GM23338 (cell line): Measurements from ENCODE around the gene RASEF. TPM values are rescaled to one million over a fixed set of nuclear protein-coding genes. Genes with fewer than 3 reads are reported as not detected.

Experiments used
- ATAC-seq: fragments of 200-7000 bp; cut with Tn5 transposase; 3 replicates; pipeline ENCODE4 v1.9.1; 2020
- DNase-seq: peaks from one replicate; pipeline ENCODE4 v3.0.0-alpha.2; 2015; ENCODE audit warnings: low spot score
- H2AFZ ChIP-seq: fragments of 200-600 bp; sonication (generic); 2 replicates; pipeline ENCODE4 v1.8.0; 2016; ENCODE audit warnings: antibody characterized with exemption, mild to moderate bottlenecking, moderate library complexity
- H3F3A ChIP-seq: fragments of 200-600 bp; sonication (generic); replicated peaks from 2 replicates; pipeline ENCODE4 v1.8.0; 2017; ENCODE audit warnings: antibody characterized with exemption, mixed run types, low read depth
- H3K27ac ChIP-seq: fragments of 200-600 bp; sonication (generic); 2 replicates; pipeline ENCODE4 v1.6.1; 2016; ENCODE audit warnings: low read depth
- H3K27me3 ChIP-seq: fragments of 200-600 bp; sonication (generic); 2 replicates; pipeline ENCODE4 v1.8.0; 2016; ENCODE audit warnings: mild to moderate bottlenecking, mixed run types, moderate library complexity; ENCODE audit not compliant: insufficient read depth
- H3K36me3 ChIP-seq: fragments of 200-600 bp; sonication (generic); 2 replicates; pipeline ENCODE4 v1.8.0; 2016; ENCODE audit warnings: mild to moderate bottlenecking; ENCODE audit not compliant: insufficient read depth
- H3K4me1 ChIP-seq: fragments of 200-600 bp; sonication (generic); 2 replicates; pipeline ENCODE4 v1.8.0; 2016; ENCODE audit warnings: mild to moderate bottlenecking, moderate library complexity; ENCODE audit not compliant: insufficient read depth
- H3K4me2 ChIP-seq: fragments of 200-600 bp; sonication (generic); 2 replicates; pipeline ENCODE4 v1.7.1; 2017; ENCODE audit warnings: mixed run types
- H3K4me3 ChIP-seq: fragments of 200-600 bp; sonication (generic); 2 replicates; pipeline ENCODE4 v1.6.1; 2016; ENCODE audit warnings: mixed run types
- H3K79me2 ChIP-seq: fragments of 200-600 bp; sonication (generic); replicated peaks from 2 replicates; pipeline ENCODE4 v1.8.0; 2017; ENCODE audit warnings: mild to moderate bottlenecking; ENCODE audit not compliant: insufficient read depth
- H3K9me2 ChIP-seq: fragments of 200-600 bp; sonication (generic); 2 replicates; pipeline ENCODE4 v1.8.0; 2017; ENCODE audit not compliant: insufficient read depth
- H4K20me1 ChIP-seq: fragments of 200-600 bp; sonication (generic); replicated peaks from 2 replicates; pipeline ENCODE4 v1.8.0; 2017; ENCODE audit warnings: mild to moderate bottlenecking; ENCODE audit not compliant: insufficient read depth
- H3K27ac Mint-ChIP-seq: 2 replicates; pipeline ENCODE4 v1.8.0; 2020; ENCODE audit warnings: inconsistent platforms, mild to moderate bottlenecking, moderate library complexity, mixed read lengths
- H3K27me3 Mint-ChIP-seq: 3 replicates; pipeline ENCODE4 v1.8.0; 2022; ENCODE audit warnings: low read depth, mild to moderate bottlenecking, moderate library complexity, mixed read lengths, inconsistent platforms; ENCODE audit not compliant: insufficient read depth, poor library complexity
- H3K36me3 Mint-ChIP-seq: 3 replicates; pipeline ENCODE4 v1.8.0; 2021; ENCODE audit warnings: low read depth, mild to moderate bottlenecking, inconsistent platforms, moderate library complexity, mixed read lengths
- H3K4me1 Mint-ChIP-seq: 3 replicates; pipeline ENCODE4 v1.8.0; 2020; ENCODE audit warnings: mild to moderate bottlenecking, inconsistent platforms, mixed read lengths
- H3K4me3 Mint-ChIP-seq: 3 replicates; pipeline ENCODE4 v1.8.0; 2021; ENCODE audit warnings: moderate library complexity, mild to moderate bottlenecking, inconsistent platforms, mixed read lengths
- H3K9me3 Mint-ChIP-seq: 3 replicates; pipeline ENCODE4 v1.8.0; 2020; ENCODE audit warnings: moderate library complexity, mild to moderate bottlenecking, inconsistent platforms, mixed read lengths
- CREB1 ChIP-seq: fragments of 250-450 bp; sonication (Bioruptor Pico); IDR thresholded peaks from 2 replicates; pipeline ENCODE4 v1.5.0; 2020; ENCODE audit warnings: low read depth, mild to moderate bottlenecking, moderate library complexity
- ZNF331 ChIP-seq: fragments of 250-450 bp; sonication (Bioruptor Pico); IDR thresholded peaks from 2 replicates; pipeline ENCODE4 v1.5.0; 2020; ENCODE audit warnings: low read depth, mild to moderate bottlenecking, moderate library complexity
- polyA plus RNA-seq: library from polyadenylated mRNA; unstranded; fragments of >200 nt; fragmentation: Nextera tagmentation; extraction: Ambion mirVana; gene quantifications from 2 replicates; pipeline ENCODE4 v1.2.1, GENCODE V29; 2016
- total RNA-seq: library from RNA; depleted of rRNA; stranded (reverse); fragments of >200 nt; shearing (Covaris generic); gene quantifications from 2 replicates; pipeline ENCODE4 v1.2.3, GENCODE V29; 2014
- TF ChIP-seq, protein P1 (sequence below): fragments of 250-450 bp; sonication (Bioruptor Pico); IDR thresholded peaks from 2 replicates; pipeline ENCODE4 v1.5.0; 2020; ENCODE audit warnings: mild to moderate bottlenecking, moderate library complexity

Gene RASEF
- total and polyA plus RNA-seq, 2 experiments from 2014 or later: 3.6 to 10.4 TPM

DNA sequence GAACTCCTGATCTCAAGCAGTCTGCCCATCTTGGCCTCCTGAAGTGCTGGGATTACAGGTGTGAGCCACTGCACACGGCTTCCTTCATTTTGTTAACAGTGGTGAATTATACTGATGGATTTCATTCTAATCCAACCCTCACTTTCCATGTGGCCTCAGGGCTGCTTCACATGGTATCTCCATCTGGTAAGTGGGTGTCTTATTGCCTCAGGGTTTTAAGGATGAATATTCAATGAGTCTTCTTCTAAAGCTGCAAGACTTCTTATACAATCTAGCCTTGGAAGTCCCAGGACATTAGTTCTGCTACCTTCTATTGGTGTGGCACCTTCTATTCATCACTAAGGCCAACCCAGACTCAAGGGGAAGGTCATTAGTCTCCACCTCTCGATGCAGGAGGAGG is 8.7 kb upstream of the RASEF start:
- Histone ChIP-seq H3F3A (no peaks in the 10 kb centered on the region), H3K27ac (no peak overlapping the region), H3K79me2 (no peaks in the 10 kb centered on the region), H3K9me2 (peaks cover 4% of the 10 kb centered on the region; the same call in 1 of the 2 replicates), H3K4me1 (no peaks in the 10 kb centered on the region), H3K4me3 (no peak overlapping the region), H4K20me1 (no peaks in the 10 kb centered on the region), H3K27me3 (no peaks in the 10 kb centered on the region), H2AFZ (no peak overlapping the region), H3K36me3 (no peaks in the 10 kb centered on the region), H3K4me2 (no peak overlapping the region)
- Mint-ChIP-seq H3K4me3 (no peak overlapping the region), H3K27ac (no peak overlapping the region), H3K36me3 (no peaks in the 10 kb centered on the region), H3K4me1 (peaks cover 3% of the 10 kb centered on the region; the same call in 1 of the 3 replicates), H3K9me3 (no peaks in the 10 kb centered on the region), H3K27me3 (no peaks in the 10 kb centered on the region)
- TF ChIP-seq, protein P1, sequence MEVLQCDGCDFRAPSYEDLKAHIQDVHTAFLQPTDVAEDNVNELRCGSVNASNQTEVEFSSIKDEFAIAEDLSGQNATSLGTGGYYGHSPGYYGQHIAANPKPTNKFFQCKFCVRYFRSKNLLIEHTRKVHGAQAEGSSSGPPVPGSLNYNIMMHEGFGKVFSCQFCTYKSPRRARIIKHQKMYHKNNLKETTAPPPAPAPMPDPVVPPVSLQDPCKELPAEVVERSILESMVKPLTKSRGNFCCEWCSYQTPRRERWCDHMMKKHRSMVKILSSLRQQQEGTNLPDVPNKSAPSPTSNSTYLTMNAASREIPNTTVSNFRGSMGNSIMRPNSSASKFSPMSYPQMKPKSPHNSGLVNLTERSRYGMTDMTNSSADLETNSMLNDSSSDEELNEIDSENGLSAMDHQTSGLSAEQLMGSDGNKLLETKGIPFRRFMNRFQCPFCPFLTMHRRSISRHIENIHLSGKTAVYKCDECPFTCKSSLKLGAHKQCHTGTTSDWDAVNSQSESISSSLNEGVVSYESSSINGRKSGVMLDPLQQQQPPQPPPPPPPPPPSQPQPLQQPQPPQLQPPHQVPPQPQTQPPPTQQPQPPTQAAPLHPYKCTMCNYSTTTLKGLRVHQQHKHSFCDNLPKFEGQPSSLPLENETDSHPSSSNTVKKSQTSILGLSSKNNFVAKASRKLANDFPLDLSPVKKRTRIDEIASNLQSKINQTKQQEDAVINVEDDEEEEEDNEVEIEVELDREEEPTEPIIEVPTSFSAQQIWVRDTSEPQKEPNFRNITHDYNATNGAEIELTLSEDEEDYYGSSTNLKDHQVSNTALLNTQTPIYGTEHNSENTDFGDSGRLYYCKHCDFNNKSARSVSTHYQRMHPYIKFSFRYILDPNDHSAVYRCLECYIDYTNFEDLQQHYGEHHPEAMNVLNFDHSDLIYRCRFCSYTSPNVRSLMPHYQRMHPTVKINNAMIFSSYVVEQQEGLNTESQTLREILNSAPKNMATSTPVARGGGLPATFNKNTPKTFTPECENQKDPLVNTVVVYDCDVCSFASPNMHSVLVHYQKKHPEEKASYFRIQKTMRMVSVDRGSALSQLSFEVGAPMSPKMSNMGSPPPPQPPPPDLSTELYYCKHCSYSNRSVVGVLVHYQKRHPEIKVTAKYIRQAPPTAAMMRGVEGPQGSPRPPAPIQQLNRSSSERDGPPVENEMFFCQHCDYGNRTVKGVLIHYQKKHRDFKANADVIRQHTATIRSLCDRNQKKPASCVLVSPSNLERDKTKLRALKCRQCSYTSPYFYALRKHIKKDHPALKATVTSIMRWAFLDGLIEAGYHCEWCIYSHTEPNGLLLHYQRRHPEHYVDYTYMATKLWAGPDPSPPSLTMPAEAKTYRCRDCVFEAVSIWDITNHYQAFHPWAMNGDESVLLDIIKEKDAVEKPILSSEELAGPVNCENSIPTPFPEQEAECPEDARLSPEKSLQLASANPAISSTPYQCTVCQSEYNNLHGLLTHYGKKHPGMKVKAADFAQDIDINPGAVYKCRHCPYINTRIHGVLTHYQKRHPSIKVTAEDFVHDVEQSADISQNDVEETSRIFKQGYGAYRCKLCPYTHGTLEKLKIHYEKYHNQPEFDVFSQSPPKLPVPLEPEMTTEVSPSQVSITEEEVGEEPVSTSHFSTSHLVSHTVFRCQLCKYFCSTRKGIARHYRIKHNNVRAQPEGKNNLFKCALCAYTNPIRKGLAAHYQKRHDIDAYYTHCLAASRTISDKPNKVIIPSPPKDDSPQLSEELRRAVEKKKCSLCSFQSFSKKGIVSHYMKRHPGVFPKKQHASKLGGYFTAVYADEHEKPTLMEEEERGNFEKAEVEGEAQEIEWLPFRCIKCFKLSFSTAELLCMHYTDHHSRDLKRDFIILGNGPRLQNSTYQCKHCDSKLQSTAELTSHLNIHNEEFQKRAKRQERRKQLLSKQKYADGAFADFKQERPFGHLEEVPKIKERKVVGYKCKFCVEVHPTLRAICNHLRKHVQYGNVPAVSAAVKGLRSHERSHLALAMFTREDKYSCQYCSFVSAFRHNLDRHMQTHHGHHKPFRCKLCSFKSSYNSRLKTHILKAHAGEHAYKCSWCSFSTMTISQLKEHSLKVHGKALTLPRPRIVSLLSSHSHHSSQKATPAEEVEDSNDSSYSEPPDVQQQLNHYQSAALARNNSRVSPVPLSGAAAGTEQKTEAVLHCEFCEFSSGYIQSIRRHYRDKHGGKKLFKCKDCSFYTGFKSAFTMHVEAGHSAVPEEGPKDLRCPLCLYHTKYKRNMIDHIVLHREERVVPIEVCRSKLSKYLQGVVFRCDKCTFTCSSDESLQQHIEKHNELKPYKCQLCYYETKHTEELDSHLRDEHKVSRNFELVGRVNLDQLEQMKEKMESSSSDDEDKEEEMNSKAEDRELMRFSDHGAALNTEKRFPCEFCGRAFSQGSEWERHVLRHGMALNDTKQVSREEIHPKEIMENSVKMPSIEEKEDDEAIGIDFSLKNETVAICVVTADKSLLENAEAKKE (CRISPR knock-in tag): no peak
- DNase-seq (no peak), ATAC-seq (no peak)

DNA sequence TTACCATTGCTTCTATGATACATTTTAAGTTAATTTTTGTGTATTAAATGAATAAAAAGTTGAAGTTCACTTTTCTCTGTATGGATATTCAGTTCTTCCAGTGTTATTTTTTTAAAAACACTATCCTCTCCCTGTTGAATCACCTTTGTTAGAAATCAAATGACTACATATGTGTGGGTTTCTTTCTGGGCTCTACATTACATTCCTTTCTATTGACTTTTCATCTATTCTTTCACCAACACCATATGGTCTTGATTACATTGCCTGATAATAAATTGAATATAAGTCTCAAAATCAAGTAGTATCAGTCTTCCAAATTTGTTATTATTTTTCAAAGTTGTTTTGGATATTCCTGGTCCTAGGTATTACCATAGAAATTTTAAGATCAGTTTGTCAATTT is 7.3 kb upstream of the RASEF start:
- Mint-ChIP-seq H3K27ac (no peak overlapping the region), H3K36me3 (no peaks in the 10 kb centered on the region), H3K27me3 (peaks cover 1% of the 10 kb centered on the region), H3K4me3 (no peak overlapping the region), H3K4me1 (peaks cover 3% of the 10 kb centered on the region; the same call in 1 of the 3 replicates), H3K9me3 (no peaks in the 10 kb centered on the region)
- no peak overlapping the region for H3K4me2 ChIP-seq
- no peaks in the 10 kb centered on the region for H3F3A ChIP-seq
- H3K4me3 ChIP-seq: no peak overlapping the region
- DNase-seq: no peak
- no peaks in the 10 kb centered on the region for H3K36me3 ChIP-seq
- ATAC-seq: no peak
- TF ChIP-seq ZNF331 (CRISPR knock-in tag) (no peak), CREB1 (no peak)
- H3K27me3 ChIP-seq: no peaks in the 10 kb centered on the region
- no peak overlapping the region for H2AFZ ChIP-seq
- H4K20me1 ChIP-seq: no peaks in the 10 kb centered on the region
- H3K79me2 ChIP-seq: no peaks in the 10 kb centered on the region
- H3K9me2 ChIP-seq: peaks cover 4% of the 10 kb centered on the region; the same call in 1 of the 2 replicates
- no peaks in the 10 kb centered on the region for H3K4me1 ChIP-seq
- H3K27ac ChIP-seq: no peak overlapping the region
